ENCODE data around the gene ITM2B. TPM values are rescaled to one million over a fixed set of nuclear protein-coding genes. Genes with fewer than 3 reads are reported as not detected.

ITM2B gene
- total RNA-seq (2022; extraction: Qiagen RNA extraction): 125 to 175 TPM (median 161 TPM) in 5 replicates

DNA sequence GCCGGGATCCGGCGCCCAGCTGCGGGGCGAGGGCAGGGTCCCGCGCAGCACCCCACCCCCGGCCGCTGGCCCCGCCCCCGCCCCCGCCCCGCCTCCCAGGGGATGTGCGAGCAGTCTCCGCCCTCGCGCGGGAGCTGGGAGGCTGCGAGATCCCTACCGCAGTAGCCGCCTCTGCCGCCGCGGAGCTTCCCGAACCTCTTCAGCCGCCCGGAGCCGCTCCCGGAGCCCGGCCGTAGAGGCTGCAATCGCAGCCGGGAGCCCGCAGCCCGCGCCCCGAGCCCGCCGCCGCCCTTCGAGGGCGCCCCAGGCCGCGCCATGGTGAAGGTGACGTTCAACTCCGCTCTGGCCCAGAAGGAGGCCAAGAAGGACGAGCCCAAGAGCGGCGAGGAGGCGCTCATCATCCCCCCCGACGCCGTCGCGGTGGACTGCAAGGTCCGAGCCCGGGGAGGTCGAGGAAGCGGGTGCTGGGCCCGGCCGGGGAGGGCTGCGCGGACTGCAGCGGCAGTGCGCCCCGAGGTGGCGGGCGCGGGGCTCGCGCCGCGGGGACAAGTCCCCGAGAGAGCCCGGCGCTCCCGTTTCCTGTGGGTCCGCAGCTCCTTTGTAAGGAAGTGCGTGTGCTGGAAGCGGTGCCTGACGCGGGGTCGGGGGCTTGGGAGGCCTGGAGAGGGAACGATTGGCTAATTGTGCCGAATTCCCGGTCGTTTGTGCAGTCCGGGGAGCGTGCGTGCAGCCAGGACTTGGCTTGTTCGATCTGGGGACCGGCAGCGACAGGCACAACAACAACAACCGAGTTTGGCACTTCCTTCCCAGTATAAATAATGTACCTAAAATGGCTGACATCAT, at the start of gene ITM2B:
Gene ITM2B (plus strand): TSS at position 161 of the 843 bp plus-strand sequence. CDS start 155 bp downstream, at position 316.

DNA sequence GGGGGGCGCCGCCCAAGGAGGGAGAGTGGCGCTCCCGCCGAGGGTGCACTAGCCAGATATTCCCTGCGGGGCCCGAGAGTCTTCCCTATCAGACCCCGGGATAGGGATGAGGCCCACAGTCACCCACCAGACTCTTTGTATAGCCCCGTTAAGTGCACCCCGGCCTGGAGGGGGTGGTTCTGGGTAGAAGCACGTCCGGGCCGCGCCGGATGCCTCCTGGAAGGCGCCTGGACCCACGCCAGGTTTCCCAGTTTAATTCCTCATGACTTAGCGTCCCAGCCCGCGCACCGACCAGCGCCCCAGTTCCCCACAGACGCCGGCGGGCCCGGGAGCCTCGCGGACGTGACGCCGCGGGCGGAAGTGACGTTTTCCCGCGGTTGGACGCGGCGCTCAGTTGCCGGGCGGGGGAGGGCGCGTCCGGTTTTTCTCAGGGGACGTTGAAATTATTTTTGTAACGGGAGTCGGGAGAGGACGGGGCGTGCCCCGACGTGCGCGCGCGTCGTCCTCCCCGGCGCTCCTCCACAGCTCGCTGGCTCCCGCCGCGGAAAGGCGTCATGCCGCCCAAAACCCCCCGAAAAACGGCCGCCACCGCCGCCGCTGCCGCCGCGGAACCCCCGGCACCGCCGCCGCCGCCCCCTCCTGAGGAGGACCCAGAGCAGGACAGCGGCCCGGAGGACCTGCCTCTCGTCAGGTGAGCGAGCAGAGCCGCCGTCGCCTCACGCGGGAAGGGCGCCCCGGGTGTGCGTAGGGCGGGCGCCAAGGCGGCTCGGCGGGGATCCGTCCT, 70.5 kb downstream of the ITM2B start, which contains the start of gene RB1:
Gene RB1 (plus strand): TSS at position 393 of the 784 bp plus-strand sequence. CDS start 162 bp downstream, at position 555.

Other genes starting within 250 kb of the ITM2B start
- 26.6 to 30.2 TPM (median 27.4 TPM) in 5 replicates for gene SUCLA2, start 231.9 kb upstream of the ITM2B start, total RNA-seq (2022; extraction: Qiagen RNA extraction)
- gene NUDT15, start 195.5 kb upstream of the ITM2B start, total RNA-seq (2022; extraction: Qiagen RNA extraction): 24.8 to 27.4 TPM (median 26.2 TPM) in 5 replicates
- 35.0 to 42.5 TPM (median 36.4 TPM) in 5 replicates for gene MED4, start 138.1 kb upstream of the ITM2B start, total RNA-seq (2022; extraction: Qiagen RNA extraction)
- 12.6 to 18.5 TPM (median 13.8 TPM) in 5 replicates for gene RB1, start 70.5 kb downstream of the ITM2B start, total RNA-seq (2022; extraction: Qiagen RNA extraction)
- gene LPAR6, start 179.9 kb downstream of the ITM2B start, total RNA-seq (2022; extraction: Qiagen RNA extraction): 0.30 to 1.3 TPM (median 0.82 TPM) in 5 replicates